ENCODE results near the gene FXYD4.

DNA sequence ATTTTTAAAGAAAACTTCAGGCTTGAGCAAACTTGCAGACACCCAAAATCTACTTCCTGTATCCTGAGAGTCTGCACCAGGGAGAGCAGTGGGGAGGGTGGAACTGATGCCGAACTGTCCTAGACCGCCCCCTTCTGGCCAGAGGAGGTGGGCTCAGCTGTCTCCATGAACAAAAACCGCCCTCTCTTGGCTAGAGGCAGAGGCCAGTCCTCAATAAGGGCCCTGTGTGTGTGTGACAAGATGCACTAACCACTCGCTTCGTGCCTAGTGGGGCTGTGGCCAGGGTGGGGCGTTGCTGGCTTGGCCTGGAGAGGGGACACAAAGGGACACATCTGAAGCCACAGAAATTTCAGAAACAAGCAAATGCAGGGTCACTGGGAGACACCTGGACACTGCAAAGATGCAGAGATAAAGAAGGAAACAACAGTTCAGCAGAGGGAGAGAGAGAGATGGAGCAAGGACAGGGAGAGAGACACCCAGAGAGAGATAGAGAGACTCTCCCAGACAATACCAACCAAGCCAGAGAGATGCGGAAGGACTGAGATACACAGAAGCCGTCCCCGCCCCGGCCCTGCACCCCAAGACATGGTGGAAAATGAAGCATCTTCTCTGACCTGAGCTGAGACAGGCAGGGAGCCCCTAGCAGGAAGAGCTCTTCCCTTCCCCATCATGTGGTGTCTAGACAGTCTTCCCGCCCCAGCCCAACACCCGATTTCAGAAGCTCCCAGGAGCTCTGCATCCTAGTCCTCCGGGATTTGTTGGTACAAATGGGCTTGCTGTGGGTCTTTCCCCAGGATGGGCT lies 22.7 kb upstream of the FXYD4 start:
- TF ChIP-seq, protein P1, sequence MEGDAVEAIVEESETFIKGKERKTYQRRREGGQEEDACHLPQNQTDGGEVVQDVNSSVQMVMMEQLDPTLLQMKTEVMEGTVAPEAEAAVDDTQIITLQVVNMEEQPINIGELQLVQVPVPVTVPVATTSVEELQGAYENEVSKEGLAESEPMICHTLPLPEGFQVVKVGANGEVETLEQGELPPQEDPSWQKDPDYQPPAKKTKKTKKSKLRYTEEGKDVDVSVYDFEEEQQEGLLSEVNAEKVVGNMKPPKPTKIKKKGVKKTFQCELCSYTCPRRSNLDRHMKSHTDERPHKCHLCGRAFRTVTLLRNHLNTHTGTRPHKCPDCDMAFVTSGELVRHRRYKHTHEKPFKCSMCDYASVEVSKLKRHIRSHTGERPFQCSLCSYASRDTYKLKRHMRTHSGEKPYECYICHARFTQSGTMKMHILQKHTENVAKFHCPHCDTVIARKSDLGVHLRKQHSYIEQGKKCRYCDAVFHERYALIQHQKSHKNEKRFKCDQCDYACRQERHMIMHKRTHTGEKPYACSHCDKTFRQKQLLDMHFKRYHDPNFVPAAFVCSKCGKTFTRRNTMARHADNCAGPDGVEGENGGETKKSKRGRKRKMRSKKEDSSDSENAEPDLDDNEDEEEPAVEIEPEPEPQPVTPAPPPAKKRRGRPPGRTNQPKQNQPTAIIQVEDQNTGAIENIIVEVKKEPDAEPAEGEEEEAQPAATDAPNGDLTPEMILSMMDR (IDR thresholded peaks at IDR 0.05), result peak; percentile 87
- TF ChIP-seq FOXK1 (CRISPR knock-in tag; IDR thresholded peaks at IDR 0.05), result no peak
- no peak for TF ChIP-seq ZNF263 (CRISPR knock-in tag; IDR thresholded peaks at IDR 0.05; ENCODE audit: low read depth)
- TF ChIP-seq, protein P2, sequence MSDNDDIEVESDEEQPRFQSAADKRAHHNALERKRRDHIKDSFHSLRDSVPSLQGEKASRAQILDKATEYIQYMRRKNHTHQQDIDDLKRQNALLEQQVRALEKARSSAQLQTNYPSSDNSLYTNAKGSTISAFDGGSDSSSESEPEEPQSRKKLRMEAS (CRISPR knock-in tag; IDR thresholded peaks at IDR 0.05), result no peak
- TF ChIP-seq, protein P3, sequence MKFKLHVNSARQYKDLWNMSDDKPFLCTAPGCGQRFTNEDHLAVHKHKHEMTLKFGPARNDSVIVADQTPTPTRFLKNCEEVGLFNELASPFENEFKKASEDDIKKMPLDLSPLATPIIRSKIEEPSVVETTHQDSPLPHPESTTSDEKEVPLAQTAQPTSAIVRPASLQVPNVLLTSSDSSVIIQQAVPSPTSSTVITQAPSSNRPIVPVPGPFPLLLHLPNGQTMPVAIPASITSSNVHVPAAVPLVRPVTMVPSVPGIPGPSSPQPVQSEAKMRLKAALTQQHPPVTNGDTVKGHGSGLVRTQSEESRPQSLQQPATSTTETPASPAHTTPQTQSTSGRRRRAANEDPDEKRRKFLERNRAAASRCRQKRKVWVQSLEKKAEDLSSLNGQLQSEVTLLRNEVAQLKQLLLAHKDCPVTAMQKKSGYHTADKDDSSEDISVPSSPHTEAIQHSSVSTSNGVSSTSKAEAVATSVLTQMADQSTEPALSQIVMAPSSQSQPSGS (CRISPR knock-in tag; IDR thresholded peaks at IDR 0.05; ENCODE audit: borderline replicate concordance, low read depth), result no peak
- no peak for TF ChIP-seq ETV6 (CRISPR knock-in tag; IDR thresholded peaks at IDR 0.05)
- TF ChIP-seq ELF4 (CRISPR knock-in tag; IDR thresholded peaks at IDR 0.05; ENCODE audit: low read depth), result no peak
- no peak for TF ChIP-seq CREB1 (CRISPR knock-in tag; IDR thresholded peaks at IDR 0.05)
- TF ChIP-seq, protein P4, sequence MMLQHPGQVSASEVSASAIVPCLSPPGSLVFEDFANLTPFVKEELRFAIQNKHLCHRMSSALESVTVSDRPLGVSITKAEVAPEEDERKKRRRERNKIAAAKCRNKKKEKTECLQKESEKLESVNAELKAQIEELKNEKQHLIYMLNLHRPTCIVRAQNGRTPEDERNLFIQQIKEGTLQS (CRISPR knock-in tag; conservative IDR thresholded peaks at IDR 0.05), result no peak
- TF ChIP-seq NFYB (CRISPR knock-in tag; conservative IDR thresholded peaks at IDR 0.05; ENCODE audit: low read depth), result no peak

Measured in WTC11 (cell line).